Left ventricle myocardium inferior (tissue), 1 donor: ENCODE results near the gene HIC1. TPM values are rescaled to one million over a fixed set of nuclear protein-coding genes. Genes with fewer than 3 reads are reported as not detected.

Experiments used
- DNase-seq: peaks from one replicate; pipeline ENCODE4 v3.0.0-alpha.2; 2020
- H3K27ac ChIP-seq: fragments of 200-600 bp; replicated peaks from 2 replicates; pipeline ENCODE4 v1.8.0; 2021
- H3K27me3 ChIP-seq: fragments of 200-600 bp; 2 replicates; pipeline ENCODE4 v1.8.0; 2021; ENCODE audit warnings: low read depth
- H3K36me3 ChIP-seq: fragments of 200-600 bp; 2 replicates; pipeline ENCODE4 v1.8.0; 2021
- H3K4me1 ChIP-seq: fragments of 200-600 bp; 2 replicates; pipeline ENCODE4 v1.8.0; 2021
- H3K4me3 ChIP-seq: fragments of 200-600 bp; 2 replicates; pipeline ENCODE4 v1.8.0; 2021; ENCODE audit warnings: mild to moderate bottlenecking, moderate library complexity
- H3K9me3 ChIP-seq: fragments of 200-600 bp; replicated peaks from 2 replicates; pipeline ENCODE4 v1.8.0; 2021
- intact Hi-C: fragments of 100-400 bp; cut with micrococcal nuclease; formaldehyde crosslinking; loops from one replicate; pipeline ENCODE4 v1.11.0; 2022
- total RNA-seq: library from RNA; stranded (reverse); fragmentation: NEBNext Ultra II Directional; extraction: Animal tissue kit (Norgen Biotek cat#: 25700); gene quantifications from one replicate; pipeline ENCODE4 v1.2.1, GENCODE V29; 2021
- TF ChIP-seq, protein P1 (sequence below): fragments of 200-600 bp; IDR thresholded peaks from 2 replicates; pipeline ENCODE4 v1.8.0; 2021; ENCODE audit warnings: antibody characterized with exemption, mild to moderate bottlenecking, borderline replicate concordance
- donor health status: DM: no; HTN: yes; CAD: no; lungs with severe emphysema.

HIC1 gene
- total RNA-seq, 1 donor from 2014 or later = 23.5 TPM

DNA sequence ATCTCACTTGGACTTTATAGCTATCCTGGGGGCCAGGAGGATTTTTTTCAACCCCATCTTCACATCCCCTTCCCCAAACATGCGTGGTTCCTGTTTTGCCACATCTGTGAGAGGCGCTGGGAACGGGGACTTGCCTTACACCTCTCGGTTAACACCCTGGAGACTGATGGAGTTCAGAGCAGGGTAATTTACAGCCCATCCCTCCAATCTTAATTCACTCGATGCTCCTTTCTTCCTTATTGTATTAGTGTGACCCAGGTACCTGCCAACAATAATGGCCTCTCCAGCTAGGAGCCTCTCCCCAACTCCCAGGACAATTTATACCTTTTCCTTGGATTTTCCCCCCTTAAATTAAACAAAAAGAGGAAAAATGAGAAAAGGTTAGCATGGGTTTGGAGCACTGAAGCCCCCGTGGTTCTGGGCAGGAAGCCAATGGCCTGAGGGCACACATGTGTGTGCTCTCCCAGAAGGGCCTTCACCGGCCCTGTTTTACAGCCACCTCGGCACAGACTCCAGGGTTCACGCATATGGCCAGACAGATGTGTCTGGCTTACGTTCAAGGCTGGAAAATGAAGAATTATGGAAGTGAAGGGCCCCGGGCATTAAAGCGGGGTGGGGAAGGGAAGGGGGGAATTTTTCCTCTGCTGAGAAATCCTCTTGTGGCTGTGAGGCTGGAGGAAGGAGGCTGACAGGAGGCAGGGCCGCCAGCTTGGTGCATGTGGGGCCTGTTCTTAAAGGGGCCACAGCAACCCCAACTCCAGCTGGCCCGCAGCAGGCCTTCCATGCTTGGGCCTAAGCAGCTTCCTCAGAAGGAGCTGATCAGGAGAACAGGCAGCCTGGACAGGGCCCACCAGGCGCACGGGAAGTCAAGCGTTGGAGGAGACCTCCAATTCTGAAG, 21.4 kb downstream of the HIC1 start:
- Histone ChIP-seq H3K27ac (peak overlapping the region; percentile 96), H3K9me3 (no peaks in the 10 kb centered on the region), H3K4me1 (peaks cover 59% of the 10 kb centered on the region), H3K4me3 (no peak overlapping the region), H3K27me3 (no peaks in the 10 kb centered on the region), H3K36me3 (peaks cover 33% of the 10 kb centered on the region)
- intact Hi-C loops = no loop called here
- TF ChIP-seq, protein P1, sequence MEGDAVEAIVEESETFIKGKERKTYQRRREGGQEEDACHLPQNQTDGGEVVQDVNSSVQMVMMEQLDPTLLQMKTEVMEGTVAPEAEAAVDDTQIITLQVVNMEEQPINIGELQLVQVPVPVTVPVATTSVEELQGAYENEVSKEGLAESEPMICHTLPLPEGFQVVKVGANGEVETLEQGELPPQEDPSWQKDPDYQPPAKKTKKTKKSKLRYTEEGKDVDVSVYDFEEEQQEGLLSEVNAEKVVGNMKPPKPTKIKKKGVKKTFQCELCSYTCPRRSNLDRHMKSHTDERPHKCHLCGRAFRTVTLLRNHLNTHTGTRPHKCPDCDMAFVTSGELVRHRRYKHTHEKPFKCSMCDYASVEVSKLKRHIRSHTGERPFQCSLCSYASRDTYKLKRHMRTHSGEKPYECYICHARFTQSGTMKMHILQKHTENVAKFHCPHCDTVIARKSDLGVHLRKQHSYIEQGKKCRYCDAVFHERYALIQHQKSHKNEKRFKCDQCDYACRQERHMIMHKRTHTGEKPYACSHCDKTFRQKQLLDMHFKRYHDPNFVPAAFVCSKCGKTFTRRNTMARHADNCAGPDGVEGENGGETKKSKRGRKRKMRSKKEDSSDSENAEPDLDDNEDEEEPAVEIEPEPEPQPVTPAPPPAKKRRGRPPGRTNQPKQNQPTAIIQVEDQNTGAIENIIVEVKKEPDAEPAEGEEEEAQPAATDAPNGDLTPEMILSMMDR = no peak
- DNase-seq = no peak

DNA sequence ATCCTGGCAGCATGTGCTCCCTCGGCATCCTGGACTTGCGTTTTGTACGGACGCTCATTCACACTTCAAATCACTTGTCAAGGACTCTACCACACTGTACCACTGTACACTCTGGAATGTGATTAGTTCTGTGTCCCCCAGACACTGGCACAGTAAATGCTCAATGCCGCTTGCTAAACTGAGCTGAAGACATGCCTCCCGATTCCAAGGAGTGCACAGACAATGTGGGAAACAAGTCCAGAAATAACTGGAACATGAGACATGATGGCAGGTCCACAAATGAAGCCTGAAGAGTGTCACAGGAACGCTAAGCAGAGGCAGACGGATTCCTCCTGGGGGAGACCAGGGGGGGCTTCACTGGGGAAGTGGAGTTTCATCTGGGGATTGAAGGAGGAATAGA, 22.1 kb downstream of the HIC1 start:
- Histone ChIP-seq H3K27me3 (no peaks in the 10 kb centered on the region), H3K36me3 (peaks cover 39% of the 10 kb centered on the region), H3K4me3 (no peak overlapping the region), H3K27ac (peak overlapping the region; percentile 96), H3K4me1 (peaks cover 58% of the 10 kb centered on the region), H3K9me3 (no peaks in the 10 kb centered on the region)
- no peak for DNase-seq
- TF ChIP-seq, protein P1 = no peak
- intact Hi-C loops = no loop called here

DNA sequence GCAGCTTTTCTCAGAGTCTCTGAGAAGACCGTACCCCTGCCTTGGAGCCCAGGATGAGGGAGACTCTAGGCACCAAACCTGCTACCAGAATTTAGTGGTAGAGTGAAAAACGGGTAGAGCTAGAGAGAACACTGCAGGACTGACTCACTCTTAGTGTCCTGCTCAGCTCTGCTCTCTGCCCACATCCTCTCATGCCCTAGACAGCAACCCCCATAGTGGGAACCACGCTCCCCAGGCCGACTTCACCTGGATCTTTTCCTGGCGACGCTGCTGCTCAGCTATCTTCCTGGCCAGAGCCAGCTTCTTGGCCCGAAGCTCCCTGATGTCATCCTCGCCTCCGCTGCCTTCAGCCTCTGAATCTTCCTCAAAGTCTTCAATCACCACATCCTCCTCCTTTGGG, 26.7 kb downstream of the HIC1 start:
- TF ChIP-seq, protein P1 = no peak
- intact Hi-C loops = no loop called here
- H3K27me3 ChIP-seq = no peaks in the 10 kb centered on the region
- H3K27ac ChIP-seq = peak overlapping the region; percentile 93
- H3K9me3 ChIP-seq = no peaks in the 10 kb centered on the region
- H3K36me3 ChIP-seq = peaks cover 39% of the 10 kb centered on the region
- peaks cover 58% of the 10 kb centered on the region for H3K4me1 ChIP-seq
- H3K4me3 ChIP-seq = no peak overlapping the region
- no peak for DNase-seq

DNA sequence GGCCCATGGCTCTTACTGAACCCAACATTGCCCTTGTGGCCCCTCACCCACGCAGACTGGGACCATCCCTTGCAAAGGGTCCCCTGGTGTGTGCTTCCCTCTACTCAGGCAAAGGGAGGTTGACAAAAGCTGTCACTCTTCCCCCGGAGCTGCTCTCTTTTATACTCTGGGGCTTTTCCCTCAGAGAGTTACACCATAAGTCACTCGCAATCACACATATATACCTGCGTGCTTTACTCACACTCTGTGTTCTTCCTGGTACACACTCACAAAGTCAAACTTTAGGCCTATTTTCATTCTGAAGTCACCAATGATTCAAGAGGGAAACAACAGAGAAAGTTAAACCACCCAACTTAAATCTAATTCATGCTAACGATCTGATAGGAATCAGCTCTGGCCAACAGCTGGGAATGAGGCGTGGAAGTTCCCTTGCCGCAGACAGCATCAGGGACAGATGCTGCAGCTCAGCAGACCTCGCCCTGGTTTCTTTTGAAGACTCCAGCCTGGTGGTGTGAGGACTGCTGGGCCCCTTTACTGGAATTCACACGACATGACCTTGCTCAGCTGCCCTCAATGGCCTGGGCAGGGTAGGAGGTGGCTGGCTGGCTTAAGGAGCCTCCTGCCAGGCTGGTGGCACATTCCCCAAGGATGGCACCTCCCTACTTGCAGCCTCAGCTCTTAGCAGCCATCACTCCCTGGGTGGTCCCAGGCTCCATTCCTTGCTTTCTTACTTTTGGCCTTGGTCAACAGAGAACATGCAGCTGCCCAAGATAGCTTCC, 27.3 kb downstream of the HIC1 start:
- TF ChIP-seq, protein P1 = no peak
- peaks cover 34% of the 10 kb centered on the region for H3K36me3 ChIP-seq
- intact Hi-C loops = no loop called here
- H3K9me3 ChIP-seq = no peaks in the 10 kb centered on the region
- peak overlapping the region; percentile 93 for H3K27ac ChIP-seq
- no peaks in the 10 kb centered on the region for H3K27me3 ChIP-seq
- no peak for DNase-seq
- H3K4me1 ChIP-seq = peaks cover 58% of the 10 kb centered on the region
- H3K4me3 ChIP-seq = no peak overlapping the region

DNA sequence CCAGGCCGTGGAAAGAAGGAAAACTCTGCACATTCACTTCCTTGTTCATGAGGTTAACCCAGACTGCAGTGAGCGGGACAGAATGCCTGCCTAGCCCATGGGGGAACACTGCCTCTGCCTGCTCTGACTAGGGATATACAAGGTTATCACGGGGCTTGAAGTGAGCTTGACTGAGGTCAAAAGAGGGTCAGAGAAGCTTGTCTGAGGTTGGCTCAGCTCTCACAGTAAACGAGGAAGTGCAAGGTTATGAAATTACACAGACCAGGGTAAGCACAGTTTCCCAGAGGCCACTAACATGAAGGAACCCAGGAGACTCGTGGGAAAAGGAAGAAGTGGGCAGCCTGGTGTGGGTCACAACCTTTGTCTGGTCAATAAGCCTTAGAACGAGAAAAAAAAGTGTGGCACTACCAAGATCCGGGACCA, 28.7 kb downstream of the HIC1 start:
- Histone ChIP-seq H3K36me3 (peaks cover 29% of the 10 kb centered on the region), H3K9me3 (no peaks in the 10 kb centered on the region), H3K27ac (peak overlapping the region; percentile 93), H3K27me3 (no peaks in the 10 kb centered on the region), H3K4me1 (peaks cover 71% of the 10 kb centered on the region), H3K4me3 (no peak overlapping the region)
- intact Hi-C loops = no loop called here
- DNase-seq = no peak
- TF ChIP-seq, protein P1 = no peak
